ENCODE results near the gene TPMT. TPM values are rescaled to one million over a fixed set of nuclear protein-coding genes. Genes with fewer than 3 reads are reported as not detected.

The TPMT gene
- polyA plus RNA-seq, 2 of the 4 experiments (the other 2 are of a cell fraction): 11.2 to 16.5 TPM

GRCh38 chr6:18081025-18081668 lies 73.7 kb downstream of the TPMT start:
- Histone ChIP-seq H3K9me3 (no peaks in the 10 kb centered on the region), H3K4me3 (no peak overlapping the region), H3K27ac (peak overlapping the region; percentile 70 to 77), H3K4me2 (peak overlapping the region; percentile 73), H3K4me1 (peaks cover 25% of the 10 kb centered on the region)
- FAIRE-seq: peak; percentile 49
- ATAC-seq: peak; percentile 97 to 98
- POLR2A ChIA-PET: no interaction called here
- 23% methylated on average over 11 of the region's 11 CpGs for WGBS (ENCODE audit: missing lambda C conversion rate)
- peak; percentile 11 to 80 for DNase-seq (ENCODE audit: low read depth in 1 of 2, low spot score in 1 of 2)
- peak; percentile 49; the same call in 1 of the 2 replicates for TF ChIP-seq GATA3 (IDR thresholded peaks at IDR 0.05; ENCODE audit: borderline replicate concordance)
- no peak for TF ChIP-seq EHF (CRISPR knock-in tag; IDR thresholded peaks at IDR 0.05)
- TF ChIP-seq, protein P1, sequence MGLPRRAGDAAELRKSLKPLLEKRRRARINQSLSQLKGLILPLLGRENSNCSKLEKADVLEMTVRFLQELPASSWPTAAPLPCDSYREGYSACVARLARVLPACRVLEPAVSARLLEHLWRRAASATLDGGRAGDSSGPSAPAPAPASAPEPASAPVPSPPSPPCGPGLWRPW (IDR thresholded peaks at IDR 0.05): no peak
- TF ChIP-seq NPAS2 (CRISPR knock-in tag; IDR thresholded peaks at IDR 0.05; ENCODE audit: borderline replicate concordance): no peak
- TF ChIP-seq CEBPB (IDR thresholded peaks at IDR 0.05): peak; percentile 9 to 37; a peak in 2 of 4 replicates
- TF ChIP-seq, protein P2, sequence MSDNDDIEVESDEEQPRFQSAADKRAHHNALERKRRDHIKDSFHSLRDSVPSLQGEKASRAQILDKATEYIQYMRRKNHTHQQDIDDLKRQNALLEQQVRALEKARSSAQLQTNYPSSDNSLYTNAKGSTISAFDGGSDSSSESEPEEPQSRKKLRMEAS (IDR thresholded peaks at IDR 0.05): 0 out of 2 replicates have a peak, but pooled peaks have one; percentile 32
- peak; percentile 44 for TF ChIP-seq MAFK (IDR thresholded peaks at IDR 0.05; ENCODE audit: partially characterized antibody)
- TF ChIP-seq HEYL (CRISPR knock-in tag; IDR thresholded peaks at IDR 0.05): no peak
- TF ChIP-seq FOSL2 (IDR thresholded peaks at IDR 0.05): peak; percentile 71
- peak; percentile 91 for TF ChIP-seq FOSL2 (CRISPR knock-in tag; IDR thresholded peaks at IDR 0.05)
- TF ChIP-seq EP300 (IDR thresholded peaks at IDR 0.05): peak in 1 of 2 experiments; percentile 42; a peak in 1 of 5 replicates
- TF ChIP-seq JUN (IDR thresholded peaks at IDR 0.05): peak in 1 of 2 experiments; percentile 57; a peak in 2 of 5 replicates
- 0 out of 2 replicates have a peak, but pooled peaks have one; percentile 18 for TF ChIP-seq ESRRA (IDR thresholded peaks at IDR 0.05; ENCODE audit: borderline replicate concordance, low read length)
- TF ChIP-seq JUNB (IDR thresholded peaks at IDR 0.05): peak; percentile 80
- TF ChIP-seq NFE2L2 (conservative IDR thresholded peaks at IDR 0.05; ENCODE audit: low read length): 0 out of 2 replicates have a peak, but pooled peaks have one; percentile 10
- CTCF ChIA-PET: no interaction called here

- no peak for DNase-seq (ENCODE audit: low read depth in 1 of 2, low spot score in 1 of 2)
- Histone ChIP-seq H3K4me1 (peaks cover 25% of the 10 kb centered on the region), H3K27ac (peak overlapping the region; percentile 45 to 77; a peak in 4 of 6 replicates), H3K9me3 (no peaks in the 10 kb centered on the region), H3K4me3 (no peak overlapping the region), H3K4me2 (peak overlapping the region; percentile 73)
- 87% methylated on average over 4 of the region's 4 CpGs for WGBS (ENCODE audit: missing lambda C conversion rate)
- peak; percentile 26 to 28; a peak in 3 of 6 replicates for ATAC-seq
- CTCF ChIA-PET: no interaction called here
- POLR2A ChIA-PET: no interaction called here
- TF ChIP-seq, protein P3, sequence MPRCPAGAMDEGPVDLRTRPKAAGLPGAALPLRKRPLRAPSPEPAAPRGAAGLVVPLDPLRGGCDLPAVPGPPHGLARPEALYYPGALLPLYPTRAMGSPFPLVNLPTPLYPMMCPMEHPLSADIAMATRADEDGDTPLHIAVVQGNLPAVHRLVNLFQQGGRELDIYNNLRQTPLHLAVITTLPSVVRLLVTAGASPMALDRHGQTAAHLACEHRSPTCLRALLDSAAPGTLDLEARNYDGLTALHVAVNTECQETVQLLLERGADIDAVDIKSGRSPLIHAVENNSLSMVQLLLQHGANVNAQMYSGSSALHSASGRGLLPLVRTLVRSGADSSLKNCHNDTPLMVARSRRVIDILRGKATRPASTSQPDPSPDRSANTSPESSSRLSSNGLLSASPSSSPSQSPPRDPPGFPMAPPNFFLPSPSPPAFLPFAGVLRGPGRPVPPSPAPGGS (IDR thresholded peaks at IDR 0.05): no peak
- TF ChIP-seq HOXB5 (CRISPR knock-in tag; IDR thresholded peaks at IDR 0.05): no peak
- TF ChIP-seq CTCF (IDR thresholded peaks at IDR 0.05): no peak
- TF ChIP-seq CHD2 (IDR thresholded peaks at IDR 0.05; ENCODE audit: low read length, partially characterized antibody): no peak
- TF ChIP-seq POLR2A (IDR thresholded peaks at IDR 0.05; ENCODE audit: low read length): no peak
- no peak for TF ChIP-seq HDAC2 (IDR thresholded peaks at IDR 0.05)
- no peak for TF ChIP-seq EHMT2 (IDR thresholded peaks at IDR 0.05; ENCODE audit: low read depth)
- no peak for TF ChIP-seq FOSL2 (IDR thresholded peaks at IDR 0.05)
- TF ChIP-seq FOSL2 (CRISPR knock-in tag; IDR thresholded peaks at IDR 0.05): no peak
- TF ChIP-seq EP300 (IDR thresholded peaks at IDR 0.05): no peak
- TF ChIP-seq CBX2 (IDR thresholded peaks at IDR 0.05; ENCODE audit: borderline replicate concordance, low read depth): no peak
- no peak for TF ChIP-seq ELK1 (IDR thresholded peaks at IDR 0.05; ENCODE audit: low read depth, low read length)
- no peak for TF ChIP-seq ZC3H11A (IDR thresholded peaks at IDR 0.05)
- no peak for FAIRE-seq
Measured at GRCh38 chr6:18080544-18080943, 74.3 kb downstream of the TPMT start.

Data from A549 (cell line).